CD4-positive, alpha-beta T cell treated with Interferon alpha-2 for 1 hour (primary cell): ENCODE data around the gene ADAMTS18.
"Not testable (repeated sequence)": the region's sequence is repeated elsewhere in the genome, so short reads cannot be mapped to it uniquely, and the experiment has no call there.

Source experiments
- DNase-seq, 2 donors: peaks; one replicate each; pipeline ENCODE4 v3.0.0-alpha.2; 2020 to 2022

ADAMTS18 gene, protein sequence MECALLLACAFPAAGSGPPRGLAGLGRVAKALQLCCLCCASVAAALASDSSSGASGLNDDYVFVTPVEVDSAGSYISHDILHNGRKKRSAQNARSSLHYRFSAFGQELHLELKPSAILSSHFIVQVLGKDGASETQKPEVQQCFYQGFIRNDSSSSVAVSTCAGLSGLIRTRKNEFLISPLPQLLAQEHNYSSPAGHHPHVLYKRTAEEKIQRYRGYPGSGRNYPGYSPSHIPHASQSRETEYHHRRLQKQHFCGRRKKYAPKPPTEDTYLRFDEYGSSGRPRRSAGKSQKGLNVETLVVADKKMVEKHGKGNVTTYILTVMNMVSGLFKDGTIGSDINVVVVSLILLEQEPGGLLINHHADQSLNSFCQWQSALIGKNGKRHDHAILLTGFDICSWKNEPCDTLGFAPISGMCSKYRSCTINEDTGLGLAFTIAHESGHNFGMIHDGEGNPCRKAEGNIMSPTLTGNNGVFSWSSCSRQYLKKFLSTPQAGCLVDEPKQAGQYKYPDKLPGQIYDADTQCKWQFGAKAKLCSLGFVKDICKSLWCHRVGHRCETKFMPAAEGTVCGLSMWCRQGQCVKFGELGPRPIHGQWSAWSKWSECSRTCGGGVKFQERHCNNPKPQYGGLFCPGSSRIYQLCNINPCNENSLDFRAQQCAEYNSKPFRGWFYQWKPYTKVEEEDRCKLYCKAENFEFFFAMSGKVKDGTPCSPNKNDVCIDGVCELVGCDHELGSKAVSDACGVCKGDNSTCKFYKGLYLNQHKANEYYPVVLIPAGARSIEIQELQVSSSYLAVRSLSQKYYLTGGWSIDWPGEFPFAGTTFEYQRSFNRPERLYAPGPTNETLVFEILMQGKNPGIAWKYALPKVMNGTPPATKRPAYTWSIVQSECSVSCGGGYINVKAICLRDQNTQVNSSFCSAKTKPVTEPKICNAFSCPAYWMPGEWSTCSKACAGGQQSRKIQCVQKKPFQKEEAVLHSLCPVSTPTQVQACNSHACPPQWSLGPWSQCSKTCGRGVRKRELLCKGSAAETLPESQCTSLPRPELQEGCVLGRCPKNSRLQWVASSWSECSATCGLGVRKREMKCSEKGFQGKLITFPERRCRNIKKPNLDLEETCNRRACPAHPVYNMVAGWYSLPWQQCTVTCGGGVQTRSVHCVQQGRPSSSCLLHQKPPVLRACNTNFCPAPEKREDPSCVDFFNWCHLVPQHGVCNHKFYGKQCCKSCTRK (N-terminal part only)

DNA sequence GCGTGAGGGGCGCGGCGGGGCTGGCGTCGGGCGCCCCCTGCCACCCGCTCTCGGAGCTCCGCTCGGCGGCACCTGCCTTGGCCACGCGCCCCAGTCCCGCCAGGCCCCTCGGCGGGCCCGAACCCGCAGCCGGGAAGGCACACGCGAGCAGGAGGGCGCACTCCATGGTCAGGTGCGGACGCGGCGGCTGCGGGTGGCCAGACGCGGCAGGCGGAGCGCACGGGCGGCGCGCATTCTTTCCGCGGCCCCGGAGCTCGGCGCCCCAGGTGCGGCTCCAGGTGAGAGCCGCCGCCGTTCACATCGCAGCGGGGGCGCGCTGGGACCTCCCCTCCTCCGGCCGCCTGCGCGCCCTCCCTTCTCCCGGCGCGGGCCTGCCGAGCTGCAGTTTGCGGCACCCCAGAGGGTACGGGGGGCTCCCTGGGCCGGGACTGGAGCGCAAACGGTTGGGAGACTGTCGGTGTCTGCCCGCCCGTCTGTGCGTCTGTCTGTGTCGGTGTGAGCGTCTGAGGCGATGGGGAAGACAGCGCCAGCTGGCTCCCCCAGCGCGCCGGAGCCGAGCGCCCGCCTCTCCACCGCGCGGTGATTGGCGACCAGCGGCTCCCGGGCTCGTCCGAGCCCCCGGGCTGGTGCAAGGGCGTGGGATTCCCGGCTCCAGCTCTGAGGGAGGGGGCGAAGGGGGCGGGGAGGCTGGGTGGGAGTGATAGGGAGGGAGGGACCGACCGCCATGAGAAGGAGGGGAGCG, at the start of gene ADAMTS18:
Gene ADAMTS18 (minus strand): TSS at position 505 of the 742 bp plus-strand sequence. CDS start 339 bp downstream, at position 166.
- DNase-seq, result no peak

- DNase-seq, result no peak
Measured at GRCh38 chr16:77480681-77481315, 46.0 kb upstream of the ADAMTS18 start.

DNA sequence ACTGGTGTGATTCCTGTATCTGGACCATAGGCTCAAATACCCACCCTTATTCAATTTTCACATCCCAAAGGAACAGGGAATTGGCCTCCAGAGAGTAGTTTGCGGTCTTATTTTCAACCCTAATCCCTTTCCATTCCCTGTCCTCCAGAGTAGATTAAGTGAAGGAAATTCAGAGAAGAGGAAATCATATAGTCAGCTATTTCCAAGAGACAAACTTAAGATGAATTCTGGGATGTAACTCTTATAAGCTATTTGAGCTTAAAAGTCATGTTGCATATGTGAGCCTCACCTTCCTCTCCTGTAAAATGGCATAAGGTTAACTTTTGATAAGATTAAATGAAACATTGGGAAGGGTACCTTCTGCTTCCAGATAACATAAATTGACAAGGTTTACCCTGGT, 37.4 kb upstream of the ADAMTS18 start:
- no peak for DNase-seq

DNA sequence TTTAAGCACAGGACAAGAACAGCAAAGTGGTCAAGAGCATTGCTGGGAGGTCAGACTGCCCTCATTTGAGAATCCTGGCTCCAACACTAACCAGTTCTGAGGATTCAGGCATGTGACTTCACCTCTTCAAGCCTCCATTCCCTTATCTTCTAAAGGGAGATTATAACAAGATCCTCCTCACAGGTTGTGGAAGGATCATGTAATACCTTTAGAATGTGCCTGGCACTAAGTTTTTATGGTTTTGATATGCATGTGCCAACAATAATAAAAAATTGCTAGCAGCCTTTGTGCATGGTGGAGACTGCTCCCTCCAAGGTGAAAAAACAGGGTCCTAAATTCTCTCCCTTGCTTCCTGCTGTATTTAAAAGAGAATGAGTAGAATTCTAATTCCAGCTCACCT, 36.0 kb upstream of the ADAMTS18 start:
- DNase-seq, result no peak

GRCh38 chr16:77469634-77470033, 34.8 kb upstream of the ADAMTS18 start:
- no peak for DNase-seq

- no peak for DNase-seq
Measured at GRCh38 chr16:77468831-77469230, 34.0 kb upstream of the ADAMTS18 start.

- no peak for DNase-seq
Measured at GRCh38 chr16:77467821-77468335, 33.0 kb upstream of the ADAMTS18 start.

DNA sequence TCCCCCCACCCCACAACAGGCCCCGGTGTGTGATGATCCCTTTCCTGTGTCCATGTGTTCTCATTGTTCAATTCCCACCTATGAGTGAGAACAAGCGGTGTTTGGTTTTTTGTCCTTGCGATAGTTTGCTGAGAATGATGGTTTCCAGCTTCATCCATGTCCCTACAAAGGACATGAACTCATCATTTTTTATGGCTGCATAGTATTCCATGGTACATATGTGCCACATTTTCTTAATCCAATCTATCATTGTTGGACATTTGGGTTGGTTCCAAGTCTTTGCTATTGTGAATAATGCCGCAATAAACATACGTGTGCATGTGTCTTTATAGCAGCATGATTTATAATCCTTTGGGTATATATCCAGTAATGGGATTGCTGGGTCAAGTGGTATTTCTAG, 28.8 kb upstream of the ADAMTS18 start:
- DNase-seq, result not testable (repeated sequence)

DNA sequence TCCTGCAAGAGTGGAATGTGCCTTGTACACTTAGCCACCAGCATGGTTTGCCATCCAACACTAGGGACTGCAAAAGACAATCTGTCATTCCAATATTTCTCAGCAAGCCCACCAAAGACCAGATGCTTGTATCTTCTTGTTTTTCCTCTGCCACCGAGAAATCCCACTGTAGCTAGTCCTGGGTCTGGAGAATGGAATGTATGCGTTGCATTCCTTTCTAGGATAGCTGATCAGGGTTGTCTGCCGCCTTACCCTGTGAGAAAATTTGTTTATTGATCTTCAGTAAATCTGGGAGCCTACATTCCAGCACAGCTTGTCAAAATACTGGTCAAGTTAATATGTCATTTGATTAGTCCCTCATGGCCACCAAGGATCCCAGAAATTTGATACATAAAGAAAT, 28.1 kb upstream of the ADAMTS18 start:
- no peak for DNase-seq

- no peak for DNase-seq
Measured at GRCh38 chr16:77459534-77460254, 24.9 kb upstream of the ADAMTS18 start.

GRCh38 chr16:77457046-77457445, 22.2 kb upstream of the ADAMTS18 start:
- no peak for DNase-seq

DNA sequence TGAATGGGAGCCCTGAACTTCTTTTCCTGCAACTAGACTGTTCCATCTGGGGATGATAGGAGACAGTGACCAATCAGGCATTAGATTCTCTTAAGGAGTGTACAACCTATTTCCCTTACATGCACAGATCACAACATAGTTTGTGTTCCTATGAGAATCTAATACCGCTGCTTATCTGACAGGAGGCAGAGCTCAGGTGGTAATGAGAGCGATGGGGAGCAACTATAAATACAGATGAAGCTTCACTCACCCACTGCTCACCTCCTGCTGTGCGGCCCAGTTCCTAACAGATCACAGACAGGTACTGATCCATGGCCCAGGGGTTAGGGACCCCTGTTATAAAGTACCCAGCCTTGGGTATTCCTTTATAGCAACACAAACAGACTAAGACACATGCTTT, 17.4 kb upstream of the ADAMTS18 start:
- DNase-seq, result no peak

DNA sequence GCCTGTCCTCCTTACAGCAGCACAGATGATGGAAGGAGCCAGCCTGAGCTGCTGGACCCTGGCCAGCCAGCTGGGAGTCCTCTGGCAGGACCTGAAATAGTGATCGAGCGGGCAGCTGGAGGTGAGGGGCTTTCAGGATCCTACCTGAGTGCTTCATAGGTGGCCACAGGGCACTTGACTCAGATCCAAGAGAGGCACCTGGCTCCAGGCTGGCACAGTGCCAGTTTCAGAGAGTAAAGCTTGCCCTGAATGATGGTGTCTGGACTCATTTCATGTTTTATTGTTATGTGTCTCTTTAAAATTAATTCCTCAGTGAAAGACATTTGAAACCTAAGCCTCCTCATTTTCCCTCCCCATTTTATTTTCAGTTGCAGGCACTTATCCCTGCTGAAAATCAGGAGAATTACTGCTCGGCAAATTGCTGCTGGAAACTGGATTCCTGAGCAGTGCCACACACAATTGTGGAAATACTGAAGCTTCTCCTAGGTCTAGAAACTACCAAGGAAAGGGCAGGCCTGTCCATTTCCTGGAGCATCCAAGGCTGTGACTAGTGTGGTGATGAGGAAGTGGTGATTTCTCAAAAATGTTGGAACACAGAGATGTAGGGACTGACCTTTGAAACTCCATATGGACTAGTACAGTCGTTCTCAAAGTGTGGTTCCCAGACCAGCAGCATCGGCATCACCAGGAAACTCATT, 16.1 kb upstream of the ADAMTS18 start:
- no peak for DNase-seq

DNA sequence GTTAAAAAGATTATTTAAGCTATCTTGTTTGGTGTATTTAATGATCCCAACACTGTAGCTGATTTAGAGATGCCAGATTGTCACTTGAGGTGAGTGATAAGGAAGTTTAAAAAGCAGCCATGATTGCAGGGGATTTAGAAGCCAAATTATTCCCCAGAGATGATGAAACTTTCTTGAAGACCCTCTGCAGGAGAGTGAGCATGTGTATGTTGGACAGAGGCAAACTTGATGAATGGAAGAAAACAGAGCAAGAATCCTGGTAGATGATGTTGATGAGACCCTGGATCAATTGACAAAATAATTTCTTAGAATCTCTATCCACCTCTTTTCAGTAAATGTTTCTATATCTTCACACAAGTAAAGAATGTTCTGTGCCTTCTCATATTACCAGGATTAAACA, 14.4 kb upstream of the ADAMTS18 start:
- no peak for DNase-seq

DNA sequence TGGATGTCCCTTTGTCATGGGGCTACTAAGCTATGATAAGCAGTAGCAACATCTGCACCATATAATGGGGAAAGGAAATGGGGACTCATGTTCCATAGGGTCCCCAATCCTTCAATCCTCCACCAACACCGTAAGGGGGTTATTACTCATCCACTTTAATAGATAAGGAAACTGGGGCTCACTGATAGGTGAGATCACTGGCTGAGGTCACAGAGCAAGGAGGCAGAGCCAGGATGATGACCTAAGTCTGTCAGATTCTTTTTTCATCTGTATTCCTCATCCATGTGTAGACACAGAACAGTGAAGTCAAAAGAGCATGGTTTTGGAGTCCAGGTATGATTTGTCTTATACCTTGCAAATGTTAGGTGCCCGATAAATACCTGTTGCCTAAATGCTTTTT, 10.5 kb upstream of the ADAMTS18 start:
- DNase-seq, result no peak

DNA sequence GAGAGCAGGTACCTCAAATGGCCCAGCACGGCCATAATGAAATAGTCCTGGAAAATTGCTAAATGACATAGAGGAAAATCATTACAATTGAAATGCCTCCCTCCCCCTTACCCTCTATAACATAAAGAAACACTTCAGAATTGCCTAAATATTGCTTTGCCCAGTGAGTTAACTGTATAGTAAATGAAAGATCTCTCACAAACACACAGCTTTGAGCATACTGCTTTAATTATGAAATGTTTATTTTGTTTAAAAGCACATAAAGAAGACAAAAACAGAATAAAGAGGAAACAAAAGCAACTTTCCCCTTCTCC, 9.3 kb upstream of the ADAMTS18 start:
- no peak for DNase-seq

DNA sequence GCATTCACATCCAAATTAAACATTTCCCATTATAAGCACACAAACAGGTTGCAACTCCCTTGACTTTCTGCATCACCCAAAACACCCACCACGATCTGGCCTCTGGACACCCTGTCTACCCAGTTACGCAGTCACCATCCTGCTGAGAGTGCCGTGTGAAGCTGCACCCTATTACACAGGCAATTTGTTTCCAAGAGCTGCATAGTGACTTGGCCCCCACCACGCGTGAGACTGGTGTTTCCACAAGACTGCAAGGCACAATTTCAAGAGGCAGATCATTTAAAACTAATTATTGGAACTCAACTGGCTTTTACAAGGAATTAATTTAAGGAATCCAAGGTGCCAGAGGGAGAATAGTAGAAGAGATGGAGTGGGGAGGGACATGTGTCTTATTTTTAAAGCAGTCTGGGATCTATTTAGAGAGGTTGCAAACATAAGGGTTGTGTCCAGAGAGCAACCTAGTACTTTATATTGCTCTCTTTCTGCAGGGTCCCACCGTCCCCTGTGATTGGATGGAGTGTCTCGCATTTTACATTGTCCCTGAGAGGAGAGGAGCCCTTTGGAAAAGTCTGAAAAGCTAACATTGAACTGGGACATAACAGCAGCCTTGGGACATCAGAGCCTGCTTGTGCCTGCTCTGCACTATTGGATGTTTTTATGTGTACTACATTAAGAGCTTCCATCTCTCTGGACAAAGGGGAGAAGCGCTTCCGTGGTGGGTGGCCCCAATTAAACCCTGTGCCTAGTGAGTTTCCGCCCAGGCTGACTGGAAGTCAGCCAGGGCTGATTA, 8.7 kb upstream of the ADAMTS18 start:
- no peak for DNase-seq

DNA sequence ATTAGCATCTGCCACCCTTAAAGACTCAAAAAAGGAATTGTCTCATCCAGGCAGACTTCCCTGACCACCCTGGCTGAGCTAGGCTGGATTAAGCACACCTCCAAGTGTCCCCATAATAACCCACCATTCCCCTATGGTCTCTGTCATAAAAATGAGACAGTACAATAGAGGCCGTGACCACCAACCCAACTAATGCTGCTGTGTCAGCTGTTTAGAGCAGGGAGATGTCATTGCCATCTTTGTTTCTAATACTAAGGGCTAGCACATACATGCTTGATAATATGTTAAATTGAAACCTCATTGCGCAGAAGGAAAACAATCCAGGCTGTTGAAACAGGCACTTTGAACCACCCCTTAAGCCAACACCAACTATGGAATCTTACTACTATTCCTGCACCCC, 7.2 kb upstream of the ADAMTS18 start:
- no peak for DNase-seq

GRCh38 chr16:77439106-77439505, 4.3 kb upstream of the ADAMTS18 start:
- no peak for DNase-seq

GRCh38 chr16:77437859-77438258, 3.0 kb upstream of the ADAMTS18 start:
- no peak for DNase-seq
